Measurements from ENCODE around the gene UBE2E3. TPM values are rescaled to one million over a fixed set of nuclear protein-coding genes. Genes with fewer than 3 reads are reported as not detected.
"Not testable (repeated sequence)": the region's sequence is repeated elsewhere in the genome, so short reads cannot be mapped to it uniquely, and the experiment has no call there.

Gene UBE2E3
- total RNA-seq, 4 donors from 2014 or later: 55.5 to 131 (median 99.0) TPM

- WGBS, 2 donors: 98% methylated on average over 2 of the region's 2 CpGs
- no peak for DNase-seq (ENCODE audit: low spot score in 2 of 2)
- H3K36me3 ChIP-seq: peaks cover 0 to 3% (median 0%) of the 10 kb centered on the region in 3 donors
- H3K27me3 ChIP-seq: no peaks in the 10 kb centered on the region
- TF ChIP-seq POLR2A (IDR thresholded peaks at IDR 0.05) (no peak), EP300 (IDR thresholded peaks at IDR 0.05) (no peak)
- TF ChIP-seq, protein P1, sequence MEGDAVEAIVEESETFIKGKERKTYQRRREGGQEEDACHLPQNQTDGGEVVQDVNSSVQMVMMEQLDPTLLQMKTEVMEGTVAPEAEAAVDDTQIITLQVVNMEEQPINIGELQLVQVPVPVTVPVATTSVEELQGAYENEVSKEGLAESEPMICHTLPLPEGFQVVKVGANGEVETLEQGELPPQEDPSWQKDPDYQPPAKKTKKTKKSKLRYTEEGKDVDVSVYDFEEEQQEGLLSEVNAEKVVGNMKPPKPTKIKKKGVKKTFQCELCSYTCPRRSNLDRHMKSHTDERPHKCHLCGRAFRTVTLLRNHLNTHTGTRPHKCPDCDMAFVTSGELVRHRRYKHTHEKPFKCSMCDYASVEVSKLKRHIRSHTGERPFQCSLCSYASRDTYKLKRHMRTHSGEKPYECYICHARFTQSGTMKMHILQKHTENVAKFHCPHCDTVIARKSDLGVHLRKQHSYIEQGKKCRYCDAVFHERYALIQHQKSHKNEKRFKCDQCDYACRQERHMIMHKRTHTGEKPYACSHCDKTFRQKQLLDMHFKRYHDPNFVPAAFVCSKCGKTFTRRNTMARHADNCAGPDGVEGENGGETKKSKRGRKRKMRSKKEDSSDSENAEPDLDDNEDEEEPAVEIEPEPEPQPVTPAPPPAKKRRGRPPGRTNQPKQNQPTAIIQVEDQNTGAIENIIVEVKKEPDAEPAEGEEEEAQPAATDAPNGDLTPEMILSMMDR (IDR thresholded peaks at IDR 0.05): no peak
- no peaks in the 10 kb centered on the region for H3K9me3 ChIP-seq
- H3K4me1 ChIP-seq: no peaks in the 10 kb centered on the region
- no peak overlapping the region for H3K27ac ChIP-seq
- no peak overlapping the region for H3K4me3 ChIP-seq
Observed at GRCh38 chr2:181083140-181083539, 102.7 kb downstream of the UBE2E3 start.

DNA sequence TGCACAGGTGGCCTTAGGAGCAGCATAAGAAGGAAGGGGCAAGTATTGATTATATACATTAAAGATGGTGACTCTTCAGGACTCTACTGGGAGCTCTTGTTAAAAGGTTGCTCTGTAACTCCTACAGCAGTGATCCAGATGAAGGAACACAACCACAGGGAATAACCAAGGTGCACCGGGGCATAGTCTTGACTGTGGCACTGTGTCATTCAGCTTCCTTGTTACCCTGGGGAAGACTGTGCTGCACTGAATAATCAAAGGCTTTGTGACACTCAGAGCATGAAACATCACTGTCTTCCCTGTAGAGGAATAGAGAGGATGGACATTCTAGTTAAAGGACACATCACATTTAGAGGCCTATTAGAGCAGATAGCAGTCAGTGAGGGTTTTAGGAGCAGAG is 105.3 kb downstream of the UBE2E3 start:
- 81 to 88% methylated on average over 1 of the region's 1 CpG for WGBS, 2 donors
- no peak overlapping the region for H3K27ac ChIP-seq
- H3K36me3 ChIP-seq: peaks cover 0 to 3% (median 0%) of the 10 kb centered on the region in 3 donors
- DNase-seq (ENCODE audit: low spot score in 2 of 2): no peak
- peaks cover 0 to 19% (median 0%) of the 10 kb centered on the region in 4 donors for H3K9me3 ChIP-seq
- H3K27me3 ChIP-seq: no peaks in the 10 kb centered on the region
- H3K4me3 ChIP-seq: no peak overlapping the region
- no peaks in the 10 kb centered on the region for H3K4me1 ChIP-seq
- TF ChIP-seq, protein P1 (IDR thresholded peaks at IDR 0.05): no peak
- no peak for TF ChIP-seq EP300 (IDR thresholded peaks at IDR 0.05)

DNA sequence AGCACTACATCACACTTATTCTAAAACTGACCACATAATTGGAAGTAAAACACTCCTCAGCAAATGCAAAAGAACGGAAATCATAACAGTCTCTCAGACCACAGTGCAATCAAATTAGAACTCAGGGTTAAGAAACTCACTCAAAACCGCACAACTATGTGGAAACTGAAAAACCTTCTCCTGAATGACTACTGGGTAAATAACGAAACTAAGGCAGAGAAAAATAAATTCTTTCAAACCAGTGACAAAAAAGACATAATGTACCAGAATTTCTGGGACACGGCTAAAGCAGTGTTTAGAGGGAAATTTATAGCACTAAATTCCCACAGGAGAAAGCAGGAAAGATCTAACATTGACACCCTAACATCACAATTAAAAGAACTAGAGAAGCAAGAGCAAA is 111.5 kb downstream of the UBE2E3 start:
- peaks cover 0 to 64% (median 3%) of the 10 kb centered on the region in 4 donors for H3K9me3 ChIP-seq
- WGBS, 2 donors: 78 to 85% methylated on average over 4 of the region's 4 CpGs
- H3K36me3 ChIP-seq; H3K27me3 ChIP-seq; DNase-seq (ENCODE audit: low spot score in 2 of 2); H3K4me3 ChIP-seq; H3K4me1 ChIP-seq; H3K27ac ChIP-seq: not testable (repeated sequence)

GRCh38 chr2:181095486-181095885 is 115.1 kb downstream of the UBE2E3 start:
- Histone ChIP-seq H3K4me1 (no peaks in the 10 kb centered on the region), H3K4me3 (no peak overlapping the region), H3K9me3 (peaks cover 0 to 47% (median 3%) of the 10 kb centered on the region in 4 donors), H3K27me3 (no peaks in the 10 kb centered on the region), H3K27ac (no peak overlapping the region), H3K36me3 (no peaks in the 10 kb centered on the region)
- WGBS, 2 donors: 18 to 24% methylated on average over 2 of the region's 2 CpGs
- DNase-seq (ENCODE audit: low spot score in 2 of 2): no peak
- TF ChIP-seq POLR2A (IDR thresholded peaks at IDR 0.05): no peak
- TF ChIP-seq EP300 (IDR thresholded peaks at IDR 0.05): no peak
- TF ChIP-seq, protein P1 (IDR thresholded peaks at IDR 0.05): no peak

DNA sequence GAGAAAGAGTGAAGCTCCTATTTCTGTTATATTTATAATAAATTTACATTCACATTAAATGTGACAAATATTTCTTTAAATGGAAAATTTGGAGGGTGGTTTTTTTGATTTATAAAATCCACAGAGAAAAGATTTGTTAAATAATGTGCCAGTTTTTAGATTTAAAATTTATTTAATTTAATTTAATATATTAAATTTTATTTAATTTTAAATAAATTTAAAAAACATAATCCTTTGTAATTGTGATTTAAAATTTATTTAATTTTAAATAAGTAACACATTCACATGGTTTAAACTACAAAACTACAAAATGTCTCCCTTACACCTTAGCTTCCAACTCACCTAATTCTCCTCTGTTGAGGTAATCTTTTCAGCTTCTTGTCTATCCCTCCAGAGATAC is 123.3 kb downstream of the UBE2E3 start:
- Histone ChIP-seq H3K4me3 (no peak overlapping the region), H3K27ac (no peak overlapping the region), H3K36me3 (no peaks in the 10 kb centered on the region), H3K27me3 (no peaks in the 10 kb centered on the region), H3K9me3 (no peaks in the 10 kb centered on the region), H3K4me1 (no peaks in the 10 kb centered on the region)
- no peak for DNase-seq (ENCODE audit: low spot score in 2 of 2)
- TF ChIP-seq POLR2A (IDR thresholded peaks at IDR 0.05) (no peak), EP300 (IDR thresholded peaks at IDR 0.05) (no peak)
- TF ChIP-seq, protein P1 (IDR thresholded peaks at IDR 0.05): no peak

- peak in 1 of 2 donors; percentile 38 for DNase-seq (ENCODE audit: low spot score in 2 of 2)
- H3K4me3 ChIP-seq: no peak overlapping the region
- TF ChIP-seq, protein P1 (IDR thresholded peaks at IDR 0.05): peak; percentile 43 to 61 (median 57)
- TF ChIP-seq POLR2A (IDR thresholded peaks at IDR 0.05): no peak
- H3K9me3 ChIP-seq: no peaks in the 10 kb centered on the region
- H3K36me3 ChIP-seq: no peaks in the 10 kb centered on the region
- H3K27me3 ChIP-seq: no peaks in the 10 kb centered on the region
- no peaks in the 10 kb centered on the region for H3K4me1 ChIP-seq
- H3K27ac ChIP-seq: no peak overlapping the region
- WGBS, 2 donors: 44 to 45% methylated on average over 7 of the region's 7 CpGs
Observed at GRCh38 chr2:181104512-181105115, 124.2 kb downstream of the UBE2E3 start.
